ACHN (cell line): ENCODE measurements around the gene CFAP206.
"Not testable (repeated sequence)": the region's sequence is repeated elsewhere in the genome, so short reads cannot be mapped to it uniquely, and the experiment has no call there.

ENCODE experiments used
- DNase-seq: peaks from one replicate; pipeline ENCODE4 v3.0.0-alpha.2; 2015
- in situ Hi-C: cut with HindIII; loops from 2 replicates; pipeline ENCODE4 v1.10.0; 2017; ENCODE audit warnings: low sequenced_read_pairs, low pct_ligation_motif_present, low pct_unique_long_range_greater_than_20kb

The CFAP206 gene

DNA sequence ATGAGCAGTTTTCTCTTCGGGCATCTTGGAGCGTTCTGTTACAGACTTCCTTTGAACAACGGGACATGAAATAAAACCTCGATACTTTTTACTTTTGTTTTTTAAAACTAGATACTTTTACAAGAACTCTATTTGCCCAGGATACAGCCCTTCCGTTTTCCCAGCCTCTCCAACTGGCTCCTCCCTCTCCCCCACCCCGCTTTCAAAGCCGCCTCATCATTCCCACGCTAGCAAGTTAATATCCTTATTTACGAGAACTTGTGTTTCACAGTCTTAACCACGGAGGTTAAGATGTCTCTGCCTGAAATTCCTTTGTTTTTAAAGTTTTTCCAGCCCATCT is 241 bp upstream of the CFAP206 start:
- DNase-seq = peak; percentile 53
- in situ Hi-C loops = no loop called here

DNA sequence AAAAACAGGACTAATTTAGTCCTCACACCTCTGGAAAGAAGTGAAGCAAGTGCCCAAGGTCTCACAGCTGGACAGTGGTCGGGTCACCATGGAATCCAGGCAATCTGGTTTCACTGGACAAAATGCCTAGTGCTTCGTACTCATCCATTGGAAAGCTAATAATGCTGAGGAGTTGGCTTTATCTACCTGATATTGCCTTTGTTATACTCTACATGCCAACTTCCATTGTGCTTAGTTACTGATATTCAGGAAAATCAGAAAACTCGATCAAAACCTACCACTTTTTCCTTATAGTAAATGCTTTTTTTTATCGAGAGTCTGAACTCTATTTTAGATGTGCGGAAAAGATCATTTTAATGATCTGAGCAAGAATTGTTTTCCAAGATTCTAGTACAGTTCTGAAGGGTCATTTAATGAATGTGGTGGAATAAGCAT is 966 bp downstream of the CFAP206 start:
- no peak for DNase-seq
- in situ Hi-C loops = no loop called here

DNA sequence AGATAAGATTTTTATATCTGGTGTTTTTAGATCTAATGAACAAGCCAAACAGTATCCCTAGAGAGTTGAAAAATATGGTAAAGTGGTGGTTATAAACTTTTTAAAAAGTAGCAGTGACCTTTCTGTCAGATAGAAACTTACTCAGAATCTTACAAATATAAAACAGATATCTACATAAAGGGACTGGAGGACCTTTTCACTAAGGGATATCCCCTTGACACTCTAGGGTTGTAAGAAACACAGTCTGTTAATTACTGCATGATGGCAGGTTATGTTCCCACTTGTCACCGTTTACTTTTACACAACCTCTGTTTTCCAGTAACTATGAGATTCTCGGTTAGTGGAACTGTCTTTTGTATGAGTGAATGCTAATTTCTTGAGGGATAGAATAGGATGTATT is 11.5 kb downstream of the CFAP206 start:
- no peak for DNase-seq
- in situ Hi-C loops = no loop called here

DNA sequence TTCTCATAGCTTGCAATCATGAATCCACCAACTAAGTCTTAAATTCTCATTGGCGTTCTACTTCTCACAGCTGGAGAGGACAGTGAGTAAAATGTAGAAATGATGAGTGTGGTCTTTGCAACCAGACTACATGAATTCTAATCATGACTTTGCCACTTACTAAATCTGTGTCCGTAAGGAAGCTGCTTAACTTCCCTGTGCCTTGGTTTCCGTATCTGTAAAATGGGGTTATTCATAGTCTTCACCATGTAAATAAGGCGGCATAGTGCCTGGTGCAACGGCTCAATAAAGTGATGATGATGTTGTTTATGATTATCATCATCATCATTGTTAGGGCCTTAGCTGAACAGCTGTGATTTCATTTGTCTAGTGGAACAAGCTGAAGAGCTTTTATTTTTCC is 12.6 kb downstream of the CFAP206 start:
- no peak for DNase-seq
- in situ Hi-C loops = no loop called here

DNA sequence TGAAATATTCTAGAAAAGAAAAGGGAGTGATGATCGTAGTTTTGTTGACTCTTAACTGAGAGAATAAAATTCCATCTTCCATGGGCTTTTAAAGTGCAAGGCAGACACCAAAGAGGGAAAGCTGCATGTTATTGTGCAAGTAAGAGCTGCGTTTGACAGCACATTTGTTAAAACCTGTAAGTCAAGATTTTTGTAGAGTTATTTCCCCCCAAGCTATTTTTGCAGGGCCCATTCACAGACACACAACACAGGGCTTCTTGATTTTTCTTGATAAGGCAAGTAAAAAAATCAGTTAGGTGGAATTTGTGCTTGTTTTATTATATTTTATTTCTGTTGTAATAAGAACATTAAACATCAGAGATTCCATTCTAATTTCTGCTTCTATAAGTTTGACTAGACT is 13.8 kb downstream of the CFAP206 start:
- DNase-seq = no peak
- in situ Hi-C loops = no loop called here

DNA sequence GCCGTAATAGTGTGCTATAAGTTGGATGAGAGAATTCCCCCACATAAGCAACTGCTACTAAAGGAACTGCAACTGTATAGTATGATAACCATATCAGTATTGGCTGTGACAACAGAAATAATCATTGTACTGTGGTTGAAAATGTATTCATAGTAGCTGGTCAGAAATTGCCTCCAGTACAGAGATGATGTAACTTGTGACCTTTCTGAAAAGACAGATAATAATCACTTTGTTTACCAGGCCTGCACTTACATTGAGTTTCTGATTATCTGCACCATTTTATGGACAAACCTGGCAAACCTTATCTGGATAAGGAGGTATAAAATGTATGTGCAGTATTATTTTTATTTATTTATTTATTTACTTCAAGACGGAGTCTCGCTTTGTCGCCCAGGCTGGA is 19.0 kb downstream of the CFAP206 start:
- no peak for DNase-seq
- in situ Hi-C loops = no loop called here

DNA sequence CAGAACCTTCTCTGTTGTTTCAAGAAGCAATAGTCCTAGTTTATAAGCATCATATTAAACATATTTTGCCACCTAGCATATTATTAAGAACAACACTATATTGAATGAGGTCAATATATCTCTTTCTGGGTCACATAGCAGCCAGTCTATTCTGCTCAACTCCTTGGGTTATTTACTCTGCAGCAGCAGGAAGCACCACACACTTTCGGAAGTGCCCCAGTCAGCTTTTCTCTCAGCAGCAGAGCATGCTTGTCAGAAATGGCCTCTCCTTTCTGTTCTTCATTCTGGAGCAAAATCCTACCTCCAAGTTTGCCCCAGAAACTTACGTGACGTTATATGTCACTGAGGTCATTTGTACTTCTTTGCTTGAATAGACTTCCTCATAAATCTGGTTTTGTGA is 22.7 kb downstream of the CFAP206 start:
- in situ Hi-C loops = no loop called here
- no peak for DNase-seq

DNA sequence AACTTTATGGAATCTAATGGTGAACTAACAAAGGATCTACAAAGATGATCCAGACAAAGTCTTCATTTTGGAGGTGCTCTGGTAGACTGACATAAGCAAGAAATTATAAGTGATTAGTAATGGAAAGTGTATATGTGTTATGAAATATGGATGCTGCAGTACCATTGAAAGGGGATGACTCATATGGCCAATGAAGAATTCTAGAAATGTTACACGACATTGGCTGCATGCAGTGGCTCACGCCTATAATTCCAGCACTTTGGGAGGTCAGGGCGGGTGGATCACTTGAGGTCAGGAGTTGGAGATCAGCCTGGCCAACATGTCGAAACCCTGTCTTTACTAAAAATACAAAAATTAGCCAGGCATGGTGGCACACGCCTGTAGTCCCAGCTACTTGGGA is 23.5 kb downstream of the CFAP206 start:
- in situ Hi-C loops = no loop called here
- no peak for DNase-seq

DNA sequence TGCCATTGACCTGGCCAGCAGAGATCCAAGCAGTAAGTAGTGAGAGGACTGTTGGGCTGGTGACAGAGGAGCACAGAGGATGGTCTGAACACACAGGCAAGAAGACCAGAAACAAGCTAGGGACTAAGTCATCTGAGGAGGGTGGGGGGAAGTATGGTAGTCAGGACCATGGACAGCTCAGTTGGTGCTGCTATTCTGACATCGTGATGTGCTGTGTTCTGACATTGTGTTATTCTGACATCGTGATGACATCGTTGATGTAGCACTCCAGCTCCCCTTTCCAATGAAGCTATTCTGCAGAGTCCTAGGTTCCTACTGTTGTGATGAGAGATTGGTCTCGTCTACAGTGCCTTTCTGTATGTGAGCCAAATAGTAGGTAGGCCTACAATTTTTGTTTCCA is 28.7 kb downstream of the CFAP206 start:
- in situ Hi-C loops = no loop called here
- peak; percentile 70 for DNase-seq

DNA sequence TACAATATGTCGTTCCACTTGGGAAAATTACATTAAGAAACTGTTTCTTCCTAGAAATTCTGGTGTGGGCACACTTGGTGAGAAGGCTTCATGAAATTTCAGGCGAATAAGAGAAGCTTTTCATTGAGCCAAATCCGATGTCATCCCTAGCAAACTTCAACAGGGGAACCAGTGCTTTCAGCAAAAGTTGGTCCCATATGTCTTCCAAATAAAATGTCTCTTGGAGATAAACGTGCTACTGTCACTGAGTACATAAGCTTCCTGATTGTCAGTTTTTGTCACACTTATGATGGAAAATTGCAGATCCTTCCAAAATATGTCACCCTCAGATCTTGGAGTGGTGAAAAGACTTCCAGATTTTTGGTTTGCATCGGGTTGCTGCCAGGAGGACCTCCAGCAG is 33.9 kb downstream of the CFAP206 start:
- in situ Hi-C loops = no loop called here
- DNase-seq = no peak

DNA sequence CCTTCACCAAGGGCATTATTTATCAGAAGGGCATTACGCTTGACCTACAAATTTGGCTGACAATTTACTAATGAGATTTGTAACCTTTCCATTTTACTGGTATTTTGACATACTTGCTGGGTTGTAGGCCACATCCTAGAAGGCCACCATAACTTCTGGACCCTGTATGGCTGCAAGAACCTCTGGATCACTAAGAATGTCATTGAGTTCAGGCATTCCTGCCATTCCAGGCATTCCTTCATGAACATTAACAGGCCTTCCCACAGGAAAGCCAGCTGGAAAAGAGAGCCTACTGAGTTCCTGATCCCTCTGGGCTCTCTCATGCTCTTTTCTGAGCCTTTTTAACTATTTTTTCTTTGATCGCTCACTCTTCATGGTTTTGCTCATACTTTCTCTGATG is 36.6 kb downstream of the CFAP206 start:
- peak; percentile 53 for DNase-seq
- in situ Hi-C loops = no loop called here

DNA sequence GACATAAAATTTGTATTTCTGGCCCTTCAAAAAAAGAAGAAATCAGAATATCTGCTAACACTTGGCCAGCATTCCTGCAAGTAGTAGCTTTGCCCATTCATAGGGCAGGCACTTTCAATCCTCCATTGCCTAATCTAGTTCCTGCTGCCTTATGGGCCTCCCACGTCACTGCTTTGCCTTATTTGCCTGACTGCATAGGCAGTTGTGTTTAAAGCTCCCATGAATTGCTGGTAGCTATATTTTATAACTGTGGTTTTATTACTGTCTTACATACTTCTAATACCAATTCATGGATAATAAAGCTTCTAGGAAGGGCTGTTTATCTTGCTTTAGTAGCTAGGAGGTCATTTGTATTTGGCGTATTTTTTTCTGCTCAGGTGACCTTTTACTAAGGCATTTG is 57.3 kb downstream of the CFAP206 start:
- no peak for DNase-seq
- in situ Hi-C loops = no loop called here

DNA sequence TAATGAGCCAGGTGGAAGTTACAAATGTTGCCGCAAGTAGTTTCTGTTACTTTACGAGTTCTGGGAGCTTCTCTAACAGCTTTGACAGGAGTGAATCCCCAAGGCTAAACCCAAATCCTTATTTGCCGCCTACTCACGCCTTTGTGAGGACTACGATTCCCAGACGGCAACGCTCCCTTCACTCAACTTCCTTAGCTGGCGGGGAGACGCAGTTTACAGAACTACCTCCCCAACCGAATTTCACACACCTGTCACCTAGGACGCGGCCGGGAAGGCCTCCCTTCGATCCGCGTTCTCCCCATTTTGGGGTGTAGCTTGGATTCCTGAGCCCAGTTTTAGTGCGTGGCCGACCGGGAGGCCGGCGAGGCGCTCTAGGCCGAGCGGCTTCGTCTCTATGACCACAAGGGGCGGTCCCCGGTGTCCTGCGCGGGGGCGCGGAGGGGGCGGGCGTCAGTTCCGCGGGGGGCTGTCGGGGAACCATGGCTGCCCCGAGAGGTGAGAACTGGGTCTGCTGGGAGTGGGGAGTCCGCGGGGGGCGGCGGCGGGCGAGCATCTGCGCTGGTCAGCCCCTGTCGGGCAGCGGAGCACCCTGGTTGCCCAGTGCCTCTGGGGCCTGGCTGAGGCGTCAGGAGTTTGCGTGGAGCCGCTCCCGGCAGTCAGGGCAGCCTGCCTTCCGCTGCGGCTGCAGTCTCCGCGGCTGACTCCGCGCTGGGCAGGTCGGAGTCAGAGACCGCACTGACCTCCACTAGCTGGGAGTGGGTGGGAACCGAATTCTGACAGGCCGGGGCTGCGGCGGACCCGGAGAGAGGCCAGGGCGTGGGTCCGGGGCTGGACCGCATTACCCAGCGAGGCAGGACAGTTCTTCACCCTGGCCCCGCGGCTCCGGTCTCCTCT is 65.0 kb downstream of the CFAP206 start, which contains the start of gene SLC35A1:
Gene SLC35A1, plus strand, starts transcription at position 450 of the 894 bp plus-strand sequence. Its CDS starts 30 bp downstream, at position 480.
- in situ Hi-C loops = no loop called here
- DNase-seq = peak; percentile 67

DNA sequence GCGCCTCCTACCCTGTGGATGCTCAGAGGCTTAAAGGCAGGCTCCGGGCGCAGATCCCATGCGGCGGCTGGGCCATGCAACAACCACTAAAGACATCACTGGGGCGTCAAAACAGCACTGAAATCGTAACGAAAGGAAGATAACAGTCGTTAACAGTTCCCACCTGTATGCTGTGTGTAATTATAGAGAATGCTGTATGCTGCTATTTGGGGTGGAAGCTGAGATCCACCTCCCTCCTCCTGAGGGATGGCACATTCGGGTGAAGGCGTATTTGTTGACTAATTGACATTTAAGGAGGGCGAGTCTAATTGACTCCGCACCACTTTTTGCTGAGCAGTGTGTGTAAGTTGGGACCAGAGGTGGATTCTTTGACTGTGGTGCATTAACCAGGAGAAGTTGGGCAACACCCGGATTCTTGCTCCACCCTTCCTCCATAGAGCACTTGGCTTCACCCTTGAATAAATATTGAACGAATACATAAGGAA is 65.7 kb downstream of the CFAP206 start:
- DNase-seq = peak; percentile 60
- in situ Hi-C loops = no loop called here

DNA sequence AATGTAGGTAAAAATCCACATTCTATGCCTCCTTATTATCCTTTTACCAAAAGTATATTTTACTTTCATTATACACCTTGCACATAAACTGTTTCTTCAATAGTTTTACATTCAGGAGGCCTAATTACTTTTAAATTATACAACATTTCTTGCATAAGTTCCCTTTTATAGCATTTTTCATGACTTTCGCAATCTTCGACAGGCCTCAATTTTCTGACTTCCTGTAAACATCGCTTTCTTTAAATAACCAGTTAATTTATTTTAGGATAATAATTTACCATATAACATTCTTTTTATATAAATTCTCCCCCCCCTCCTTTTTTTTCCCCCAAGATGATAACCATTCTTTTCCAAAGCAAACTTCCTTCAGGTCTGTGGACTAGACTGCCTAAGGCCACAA is 74.2 kb downstream of the CFAP206 start:
- DNase-seq = no peak
- in situ Hi-C loops = no loop called here

DNA sequence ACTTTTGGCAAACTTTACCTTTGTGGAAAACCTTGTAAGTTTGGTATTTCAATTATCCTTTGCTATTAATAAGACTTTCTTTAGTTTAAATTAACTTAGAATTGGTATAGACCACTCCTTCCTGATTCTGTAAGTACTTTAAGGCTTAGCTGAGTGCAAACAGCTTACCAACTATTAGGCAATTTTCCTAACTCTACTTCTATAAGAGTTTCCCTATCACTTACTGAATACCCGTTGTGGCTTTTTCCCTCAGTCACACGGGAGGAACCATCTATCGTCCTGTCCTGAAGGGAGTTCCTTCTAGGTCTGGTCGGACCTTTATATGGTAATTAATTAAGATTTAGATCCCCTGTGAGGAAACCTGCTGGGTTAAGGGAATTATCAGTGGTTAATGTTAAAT is 74.6 kb downstream of the CFAP206 start:
- in situ Hi-C loops = no loop called here
- no peak for DNase-seq

DNA sequence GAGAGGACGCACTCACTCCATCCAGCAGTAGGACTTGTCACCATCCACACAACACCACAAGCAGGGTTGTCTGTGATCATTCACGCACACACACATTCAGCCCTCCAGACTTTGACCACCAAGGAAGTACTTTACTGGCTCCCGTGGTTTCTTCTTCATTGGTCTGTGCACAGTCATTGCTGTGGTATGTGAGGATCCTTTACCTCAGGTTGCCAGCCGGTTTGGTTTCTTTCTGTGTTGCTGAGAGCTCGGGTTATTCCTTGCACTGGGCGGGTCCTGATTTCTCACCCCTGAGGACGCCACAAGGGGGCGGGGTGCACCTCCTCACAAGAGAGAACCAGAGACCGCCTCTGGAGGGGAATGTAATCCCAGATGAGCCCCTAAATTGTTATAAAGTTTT is 76.2 kb downstream of the CFAP206 start:
- DNase-seq = peak; percentile 94
- in situ Hi-C loops = no loop called here

DNA sequence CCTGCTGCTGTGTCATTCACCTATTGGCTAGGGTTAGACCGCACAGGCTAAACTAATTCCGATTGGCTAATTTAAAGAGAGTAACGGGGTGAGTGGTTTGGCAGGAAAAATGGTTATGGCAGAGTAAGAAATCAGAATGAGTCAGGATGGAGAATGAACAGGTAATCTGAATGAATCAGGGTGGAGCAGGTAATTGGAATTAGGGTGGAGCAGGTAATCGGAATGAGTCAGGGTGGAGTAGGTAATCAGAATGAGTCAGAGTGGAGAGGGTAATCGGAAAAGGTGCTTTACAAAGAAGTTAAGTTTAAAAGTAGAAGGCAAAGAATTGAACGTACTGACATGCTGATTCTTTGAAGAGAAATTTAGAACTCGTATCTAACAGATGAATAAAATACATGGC is 76.7 kb downstream of the CFAP206 start:
- in situ Hi-C loops = no loop called here

DNA sequence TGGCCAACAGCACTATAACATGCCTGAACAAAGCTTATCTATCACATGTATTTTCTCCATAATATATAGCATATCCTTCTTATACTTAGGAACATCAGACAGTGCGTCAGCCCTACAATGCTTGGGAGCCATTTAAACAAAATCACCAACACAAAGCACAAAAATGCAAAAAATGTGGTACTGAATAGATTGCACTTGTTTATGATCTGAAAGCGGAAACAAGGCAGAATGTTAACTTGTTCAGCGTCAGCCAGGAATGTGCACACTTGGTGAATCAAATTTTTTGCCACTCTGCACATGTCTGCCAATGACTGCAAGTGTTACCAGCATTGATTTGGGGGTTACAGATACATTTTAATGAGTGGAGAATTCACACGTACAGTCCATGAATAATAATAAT is 79.8 kb downstream of the CFAP206 start:
- no peak for DNase-seq
- in situ Hi-C loops = no loop called here

More for the DNA sequence above, 76.7 kb downstream of the CFAP206 start:
- DNase-seq = no peak

DNA sequence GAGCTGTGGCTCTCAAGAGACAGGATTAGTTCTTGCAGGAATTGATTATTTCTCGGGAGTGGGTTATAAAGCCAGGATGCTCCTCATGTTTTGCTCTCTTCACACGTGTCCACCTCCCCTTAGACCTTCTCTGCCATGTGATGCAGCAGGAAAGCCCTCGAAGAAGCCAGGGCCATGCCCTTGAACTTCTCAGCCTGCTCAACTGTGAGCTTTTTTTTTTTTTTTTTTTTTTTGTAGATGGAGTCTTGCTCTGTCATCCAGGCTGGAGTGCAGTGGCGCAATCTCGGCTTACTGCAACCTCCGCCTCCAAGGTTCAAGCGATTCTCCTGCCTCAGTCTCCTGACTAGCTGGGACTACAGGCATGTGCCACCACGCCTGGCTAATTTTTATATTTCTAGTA is 81.6 kb downstream of the CFAP206 start:
- in situ Hi-C loops, DNase-seq: not testable (repeated sequence)
